Thoracic aorta (tissue), 2 donors: ENCODE data around the gene ST3GAL5. TPM values are rescaled to one million over a fixed set of nuclear protein-coding genes. Genes with fewer than 3 reads are reported as not detected.

Source experiments
- ATAC-seq: fragments of 150-250 bp; one replicate; pipeline ENCODE4 v1.8.0; 2017; ENCODE audit warnings: low read depth; ENCODE audit not compliant: insufficient number of reproducible peaks, low FRiP score
- DNase-seq: peaks from one replicate; pipeline ENCODE4 v3.0.0-alpha.2; 2020; ENCODE audit warnings: low spot score
- H3K27ac ChIP-seq, 2 donors: fragments of 200-600 bp; sonication (generic); 1 replicate in 1 of 2; 2 replicates in 1 of 2; pipeline ENCODE4 v1.5.1; 2016; ENCODE audit warnings: mild to moderate bottlenecking in 2 of 2, moderate library complexity in 2 of 2
- H3K27me3 ChIP-seq: fragments of 200-600 bp; sonication (generic); replicated peaks from 2 replicates; pipeline ENCODE4 v1.6.0; 2016; ENCODE audit warnings: mild to moderate bottlenecking; ENCODE audit not compliant: insufficient read depth
- H3K36me3 ChIP-seq: fragments of 200-600 bp; sonication (generic); one replicate; pipeline ENCODE4 v1.5.1; 2016
- H3K4me1 ChIP-seq, 2 donors: fragments of 200-600 bp; sonication (generic); 1 replicate in 1 of 2; 2 replicates in 1 of 2; pipeline versions ENCODE4 v1.5.1 to v1.6.0; 2016; ENCODE audit warnings: low read depth in 2 of 2, mild to moderate bottlenecking in 1 of 2; ENCODE audit not compliant: control insufficient read depth in 1 of 2
- H3K4me3 ChIP-seq: fragments of 200-600 bp; sonication (generic); 2 replicates; pipeline ENCODE4 v1.5.1; 2016; ENCODE audit warnings: mild to moderate bottlenecking
- H3K9me3 ChIP-seq: fragments of 200-600 bp; sonication (generic); 2 replicates; pipeline ENCODE4 v1.5.1; 2016
- total RNA-seq, 2 donors: library from RNA; depleted of rRNA; stranded (reverse); fragments of >200 nt; gene quantifications; one replicate each; pipeline versions ENCODE4 v1.1.0 to v1.2.3, GENCODE V29; 2016
- TF ChIP-seq, protein P1 (sequence below): fragments of 200-600 bp; sonication (generic); IDR thresholded peaks from one replicate; pipeline ENCODE4 v1.5.1; 2019; ENCODE audit warnings: antibody characterized with exemption

ST3GAL5 gene
- total RNA-seq, 2 donors from 2014 or later, result 11.9 to 32.7 TPM

DNA sequence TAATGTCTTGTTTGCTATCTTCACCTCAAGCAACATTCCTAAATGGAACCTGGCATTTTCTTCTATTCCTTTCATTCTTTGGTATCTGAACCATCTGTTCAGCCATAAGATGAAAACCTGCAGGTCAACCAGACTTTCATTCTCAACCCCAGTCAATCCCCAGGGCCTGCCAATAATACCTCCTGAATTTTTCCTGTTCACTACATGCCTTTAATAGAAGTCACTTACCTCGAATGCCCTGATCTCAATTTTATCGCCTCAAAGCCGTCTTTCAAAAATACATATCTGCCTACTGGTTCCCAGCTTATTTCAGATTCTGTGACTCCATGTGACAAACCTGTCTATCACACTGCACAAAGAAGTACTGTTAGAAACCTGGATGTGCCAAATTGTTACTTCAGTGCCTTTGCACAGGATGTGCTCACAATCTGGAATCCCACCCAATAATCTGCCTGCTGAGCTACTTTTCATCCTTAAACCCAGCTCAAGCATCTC is 22.6 kb downstream of the ST3GAL5 start:
- ATAC-seq, result no peak
- H3K27ac ChIP-seq, result no peak overlapping the region
- TF ChIP-seq, protein P1, sequence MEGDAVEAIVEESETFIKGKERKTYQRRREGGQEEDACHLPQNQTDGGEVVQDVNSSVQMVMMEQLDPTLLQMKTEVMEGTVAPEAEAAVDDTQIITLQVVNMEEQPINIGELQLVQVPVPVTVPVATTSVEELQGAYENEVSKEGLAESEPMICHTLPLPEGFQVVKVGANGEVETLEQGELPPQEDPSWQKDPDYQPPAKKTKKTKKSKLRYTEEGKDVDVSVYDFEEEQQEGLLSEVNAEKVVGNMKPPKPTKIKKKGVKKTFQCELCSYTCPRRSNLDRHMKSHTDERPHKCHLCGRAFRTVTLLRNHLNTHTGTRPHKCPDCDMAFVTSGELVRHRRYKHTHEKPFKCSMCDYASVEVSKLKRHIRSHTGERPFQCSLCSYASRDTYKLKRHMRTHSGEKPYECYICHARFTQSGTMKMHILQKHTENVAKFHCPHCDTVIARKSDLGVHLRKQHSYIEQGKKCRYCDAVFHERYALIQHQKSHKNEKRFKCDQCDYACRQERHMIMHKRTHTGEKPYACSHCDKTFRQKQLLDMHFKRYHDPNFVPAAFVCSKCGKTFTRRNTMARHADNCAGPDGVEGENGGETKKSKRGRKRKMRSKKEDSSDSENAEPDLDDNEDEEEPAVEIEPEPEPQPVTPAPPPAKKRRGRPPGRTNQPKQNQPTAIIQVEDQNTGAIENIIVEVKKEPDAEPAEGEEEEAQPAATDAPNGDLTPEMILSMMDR, result no peak

DNA sequence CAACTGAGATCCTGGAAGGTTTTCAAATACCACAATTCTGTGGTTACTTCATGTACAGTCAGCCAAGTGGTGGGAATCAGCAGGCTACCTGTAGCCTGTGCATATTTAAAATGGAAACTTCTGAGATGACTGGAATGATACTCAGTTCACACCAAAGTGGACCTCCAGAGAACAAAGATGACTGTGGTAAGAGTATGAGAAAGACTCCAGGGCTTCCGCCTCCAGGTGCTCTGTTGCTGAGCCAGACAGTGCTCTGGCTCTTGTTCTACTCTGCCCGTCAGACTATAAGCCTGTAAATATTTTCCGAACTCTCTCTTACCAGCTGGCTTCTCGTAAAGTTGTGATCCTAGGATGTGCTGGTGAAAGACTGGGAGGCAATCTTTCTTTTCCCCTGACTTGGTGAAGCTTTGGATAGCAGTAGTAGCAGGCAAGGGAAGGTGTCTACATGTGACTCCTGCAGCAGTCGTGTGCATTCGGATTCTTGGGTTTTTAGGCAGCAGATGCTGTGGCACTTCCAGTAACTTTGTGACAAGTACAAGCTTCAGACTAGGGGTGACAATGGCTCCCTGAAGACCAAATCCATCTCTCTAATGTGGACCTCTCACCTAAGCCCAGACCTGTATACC is 23.1 kb downstream of the ST3GAL5 start:
- TF ChIP-seq, protein P1, result no peak
- DNase-seq (no peak), ATAC-seq (no peak)
- Histone ChIP-seq H3K36me3 (no peaks in the 10 kb centered on the region), H3K4me3 (no peak overlapping the region), H3K27me3 (no peaks in the 10 kb centered on the region), H3K27ac (no peak overlapping the region), H3K9me3 (no peaks in the 10 kb centered on the region), H3K4me1 (peaks cover 0 to 7% of the 10 kb centered on the region in 2 donors)

More for the DNA sequence above, 22.6 kb downstream of the ST3GAL5 start:
- no peaks in the 10 kb centered on the region for H3K9me3 ChIP-seq
- H3K27me3 ChIP-seq, result no peaks in the 10 kb centered on the region
- peaks cover 0 to 7% of the 10 kb centered on the region in 2 donors for H3K4me1 ChIP-seq
- H3K36me3 ChIP-seq, result no peaks in the 10 kb centered on the region
- DNase-seq, result no peak
- H3K4me3 ChIP-seq, result no peak overlapping the region

DNA sequence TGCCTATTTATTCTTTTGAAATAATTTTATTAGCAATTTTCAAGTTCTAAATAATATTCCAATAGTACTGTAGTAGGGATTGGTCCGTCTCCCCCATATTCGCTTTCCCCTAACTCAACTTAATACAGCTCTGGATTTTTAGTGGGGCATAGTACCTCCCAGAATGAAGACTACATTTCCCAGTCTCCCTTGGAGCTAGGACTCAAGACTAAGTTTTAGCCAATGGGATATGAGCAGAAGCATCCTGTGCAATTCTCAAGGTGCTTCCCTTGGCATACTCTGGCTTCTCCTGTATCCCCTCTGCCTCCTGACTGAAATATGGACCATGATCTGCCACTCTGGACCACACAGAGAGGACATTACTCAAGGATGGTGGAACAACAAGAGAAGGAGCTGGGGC is 24.1 kb downstream of the ST3GAL5 start:
- H3K4me3 ChIP-seq, result no peak overlapping the region
- no peaks in the 10 kb centered on the region for H3K27me3 ChIP-seq
- no peak for ATAC-seq
- H3K4me1 ChIP-seq, result peaks cover 0 to 6% of the 10 kb centered on the region in 2 donors
- H3K36me3 ChIP-seq, result no peaks in the 10 kb centered on the region
- no peak overlapping the region for H3K27ac ChIP-seq
- no peak for DNase-seq
- TF ChIP-seq, protein P1, result no peak
- H3K9me3 ChIP-seq, result no peaks in the 10 kb centered on the region

DNA sequence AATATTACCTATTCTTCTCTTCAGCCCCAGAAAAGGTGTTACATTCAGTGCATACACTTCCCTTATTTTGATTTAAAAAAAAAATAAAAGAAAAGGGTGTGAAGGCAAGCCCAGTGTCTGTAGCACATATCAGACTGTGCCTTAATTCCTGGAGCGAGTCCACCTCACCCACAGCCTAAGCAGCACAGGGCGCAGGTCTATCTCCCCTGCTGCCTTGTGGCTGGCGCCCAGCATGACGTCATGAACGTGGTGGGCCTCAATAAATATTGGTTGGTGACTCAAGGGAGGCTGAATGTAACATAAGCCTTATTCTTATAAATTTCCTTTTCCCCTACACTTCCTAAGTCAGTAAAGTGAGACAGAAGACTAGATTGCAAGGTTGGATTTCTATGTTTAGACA is 26.4 kb downstream of the ST3GAL5 start:
- TF ChIP-seq, protein P1, result no peak
- DNase-seq (no peak), ATAC-seq (no peak)
- H3K27ac ChIP-seq, result no peak overlapping the region
- H3K4me1 ChIP-seq, result no peaks in the 10 kb centered on the region
- peaks cover 4% of the 10 kb centered on the region for H3K36me3 ChIP-seq
- no peak overlapping the region for H3K4me3 ChIP-seq
- no peaks in the 10 kb centered on the region for H3K27me3 ChIP-seq
- no peaks in the 10 kb centered on the region for H3K9me3 ChIP-seq

DNA sequence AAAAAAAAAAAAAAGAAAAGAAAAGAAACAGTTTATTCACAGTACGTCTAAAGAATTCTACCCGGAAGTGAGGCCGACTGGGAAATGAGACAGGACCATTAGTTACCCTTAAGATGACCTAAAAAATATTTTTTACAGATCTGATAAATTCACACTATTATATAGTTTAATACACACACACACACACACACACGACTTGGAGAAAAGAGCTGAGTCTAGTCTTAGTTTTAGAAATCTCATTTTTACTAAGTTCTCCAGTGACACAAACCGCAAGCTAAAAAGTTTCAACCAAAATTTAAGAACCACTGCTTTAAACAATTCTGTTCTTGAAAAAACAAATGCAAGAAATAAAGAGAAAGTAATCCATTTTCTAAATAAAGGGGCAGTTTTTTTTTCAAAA is 27.1 kb downstream of the ST3GAL5 start:
- no peak overlapping the region for H3K27ac ChIP-seq
- H3K4me1 ChIP-seq, result no peaks in the 10 kb centered on the region
- no peaks in the 10 kb centered on the region for H3K27me3 ChIP-seq
- DNase-seq, result no peak
- H3K9me3 ChIP-seq, result no peaks in the 10 kb centered on the region
- no peak for ATAC-seq
- H3K36me3 ChIP-seq, result peaks cover 5% of the 10 kb centered on the region
- peak overlapping the region; percentile 29 for H3K4me3 ChIP-seq
- TF ChIP-seq, protein P1, result no peak
